Type B pancreatic cell (in vitro differentiated cells): ENCODE results near the gene MN1. TPM values are rescaled to one million over a fixed set of nuclear protein-coding genes. Genes with fewer than 3 reads are reported as not detected.
A peak's percentile ranks its signal among the peaks of the same experiment; 100 is the strongest.

Experiments used
- DNase-seq: peaks from one replicate; pipeline ENCODE4 v3.0.0; 2021; ENCODE audit warnings: mixed read lengths; ENCODE audit not compliant: unreplicated experiment; ENCODE audit errors: extremely low spot score
- H3K27ac Mint-ChIP-seq: 2 replicates; pipeline ENCODE4 v1.8.0; 2021; ENCODE audit warnings: mild to moderate bottlenecking, mixed read lengths
- H3K27me3 Mint-ChIP-seq: 2 replicates; pipeline ENCODE4 v1.8.0; 2021; ENCODE audit warnings: mixed read lengths
- H3K36me3 Mint-ChIP-seq: 2 replicates; pipeline ENCODE4 v1.8.0; 2021; ENCODE audit warnings: mixed read lengths
- H3K4me1 Mint-ChIP-seq: one replicate; pipeline ENCODE4 v1.8.0; 2021; ENCODE audit warnings: mixed read lengths; ENCODE audit not compliant: unreplicated experiment
- H3K4me3 Mint-ChIP-seq: 2 replicates; pipeline ENCODE4 v1.8.0; 2021; ENCODE audit warnings: mild to moderate bottlenecking, mixed read lengths
- H3K9me3 Mint-ChIP-seq: 2 replicates; pipeline ENCODE4 v1.8.0; 2021; ENCODE audit warnings: mixed read lengths
- CTCF ChIP-seq: fragments of 200-600 bp; sonication (generic); conservative IDR thresholded peaks from 2 replicates; pipeline ENCODE4 v1.5.0; 2021; ENCODE audit warnings: antibody characterized with exemption, mild to moderate bottlenecking
- total RNA-seq: library from RNA; stranded (reverse); gene quantifications from 2 replicates; pipeline ENCODE4 v1.2.1, GENCODE V29; 2021; ENCODE audit warnings: low replicate concordance

The MN1 gene
- total RNA-seq, 1 donor from 2014 or later = 17.0 TPM

- H3K4me1 Mint-ChIP-seq = peaks cover 51% of the 10 kb centered on the region
- TF ChIP-seq CTCF = no peak
Observed at GRCh38 chr22:27842201-27842600, 40.6 kb upstream of the MN1 start.

GRCh38 chr22:27840436-27840835 lies 38.9 kb upstream of the MN1 start:
- Mint-ChIP-seq H3K4me1 (peaks cover 48% of the 10 kb centered on the region), H3K9me3 (peaks cover 6% of the 10 kb centered on the region), H3K36me3 (peaks cover 4% of the 10 kb centered on the region), H3K27me3 (no peaks in the 10 kb centered on the region), H3K27ac (no peak overlapping the region), H3K4me3 (no peak overlapping the region)
- peak; percentile 43 for DNase-seq
- no peak for TF ChIP-seq CTCF

More at GRCh38 chr22:27842201-27842600, 40.6 kb upstream of the MN1 start:
- H3K9me3 Mint-ChIP-seq = peaks cover 6% of the 10 kb centered on the region
- peak overlapping the region; percentile 18 for H3K27ac Mint-ChIP-seq
- no peaks in the 10 kb centered on the region for H3K27me3 Mint-ChIP-seq
- peak; percentile 49 for DNase-seq
- peak overlapping the region; percentile 14 for H3K4me3 Mint-ChIP-seq
- H3K36me3 Mint-ChIP-seq = peaks cover 10% of the 10 kb centered on the region

GRCh38 chr22:27839057-27839660 lies 37.6 kb upstream of the MN1 start:
- DNase-seq = no peak
- H3K27ac Mint-ChIP-seq = no peak overlapping the region
- H3K4me3 Mint-ChIP-seq = no peak overlapping the region
- peaks cover 4% of the 10 kb centered on the region for H3K36me3 Mint-ChIP-seq
- no peak for TF ChIP-seq CTCF
- peaks cover 6% of the 10 kb centered on the region for H3K9me3 Mint-ChIP-seq
- peaks cover 49% of the 10 kb centered on the region for H3K4me1 Mint-ChIP-seq
- no peaks in the 10 kb centered on the region for H3K27me3 Mint-ChIP-seq

- H3K4me3 Mint-ChIP-seq = peak overlapping the region; percentile 32
- DNase-seq = no peak
- H3K27me3 Mint-ChIP-seq = no peaks in the 10 kb centered on the region
- H3K9me3 Mint-ChIP-seq = peaks cover 6% of the 10 kb centered on the region
- H3K4me1 Mint-ChIP-seq = peaks cover 39% of the 10 kb centered on the region
- peak overlapping the region; percentile 24 for H3K27ac Mint-ChIP-seq
- H3K36me3 Mint-ChIP-seq = peaks cover 4% of the 10 kb centered on the region
- no peak for TF ChIP-seq CTCF
Observed at GRCh38 chr22:27836181-27836580, 34.6 kb upstream of the MN1 start.

- peaks cover 4% of the 10 kb centered on the region for H3K36me3 Mint-ChIP-seq
- no peak for DNase-seq
- peaks cover 6% of the 10 kb centered on the region for H3K9me3 Mint-ChIP-seq
- peaks cover 44% of the 10 kb centered on the region for H3K4me1 Mint-ChIP-seq
- no peak for TF ChIP-seq CTCF
- H3K27me3 Mint-ChIP-seq = no peaks in the 10 kb centered on the region
- peak overlapping the region; percentile 24 for H3K27ac Mint-ChIP-seq
- peak overlapping the region; percentile 22 for H3K4me3 Mint-ChIP-seq
Observed at GRCh38 chr22:27835446-27835845, 33.9 kb upstream of the MN1 start.
